ENCODE measurements around the gene TM4SF5.
"Not testable (repeated sequence)": the region's sequence is repeated elsewhere in the genome, so short reads cannot be mapped to it uniquely, and the experiment has no call there.

Gene TM4SF5

DNA sequence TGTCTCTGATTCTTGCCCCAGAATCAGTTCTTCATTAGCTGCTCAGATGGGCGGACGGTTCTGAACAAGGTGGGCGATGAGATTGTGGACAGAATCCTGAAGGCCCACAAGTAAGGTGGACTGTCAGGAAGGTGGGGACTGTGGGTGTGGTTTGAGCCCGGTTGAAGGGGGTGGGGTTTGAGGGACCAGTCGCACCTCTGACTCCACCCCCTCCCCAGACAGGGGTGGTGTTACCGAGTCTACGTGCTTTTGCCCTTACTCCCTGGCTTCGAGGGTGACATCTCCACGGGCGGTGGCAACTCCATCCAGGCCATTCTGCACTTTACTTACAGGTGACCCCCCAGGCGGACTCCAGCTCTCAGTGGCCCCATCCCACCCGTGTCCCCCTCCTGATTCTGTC is 46.6 kb downstream of the TM4SF5 start:
- FAIRE-seq (no peak), DNase-seq (ENCODE audit: insufficient read length, low spot score) (no peak)

- DNase-seq (ENCODE audit: insufficient read length, low spot score) = no peak
- FAIRE-seq = no peak
These were observed 51.1 kb downstream of the TM4SF5 start for GRCh38 chr17:4822835-4823234.

GRCh38 chr17:4823373-4824089 is 51.8 kb downstream of the TM4SF5 start:
- FAIRE-seq (no peak), DNase-seq (ENCODE audit: insufficient read length, low spot score) (no peak)

DNA sequence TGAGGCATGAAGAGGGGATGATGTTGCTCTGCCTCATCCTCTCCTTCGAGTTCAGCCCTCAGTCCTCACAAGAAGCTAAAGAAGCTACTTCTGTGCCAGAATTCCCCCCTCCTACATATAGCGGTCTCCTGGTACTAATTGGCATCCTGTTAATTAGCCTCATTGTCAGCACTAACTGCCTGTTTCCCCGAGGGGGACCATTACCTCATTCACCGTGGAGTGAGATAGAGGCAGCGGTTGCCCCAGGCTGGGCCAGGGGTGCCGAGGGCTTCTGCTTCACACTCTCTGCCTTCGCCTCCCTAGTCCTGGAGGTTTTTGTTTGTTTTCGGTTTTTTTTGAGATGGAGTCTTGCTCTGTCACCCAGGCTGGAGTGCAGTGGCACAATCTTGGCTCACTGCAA is 55.7 kb downstream of the TM4SF5 start:
- DNase-seq (ENCODE audit: insufficient read length, low spot score) = no peak
- no peak for FAIRE-seq

GRCh38 chr17:4832829-4833177 is 61.1 kb downstream of the TM4SF5 start:
- DNase-seq (ENCODE audit: insufficient read length, low spot score); FAIRE-seq: not testable (repeated sequence)

All from GM19239 (cell line).